Rectal smooth muscle tissue (tissue), 1 donor: ENCODE results near the gene PLCB1.

Source experiments
- H3K27ac ChIP-seq: one replicate; pipeline ENCODE4 v1.7.0; 2013; ENCODE audit warnings: low read depth, low read length, inconsistent platforms
- H3K27me3 ChIP-seq: one replicate; pipeline ENCODE4 v1.7.0; 2013; ENCODE audit warnings: low read length; ENCODE audit not compliant: control insufficient read depth, insufficient read depth
- H3K36me3 ChIP-seq: one replicate; pipeline ENCODE4 v1.7.0; 2013; ENCODE audit warnings: low read length; ENCODE audit not compliant: control insufficient read depth, insufficient read depth
- H3K4me1 ChIP-seq: one replicate; pipeline ENCODE4 v1.7.0; 2013; ENCODE audit warnings: low read length; ENCODE audit not compliant: control insufficient read depth, insufficient read depth
- H3K4me3 ChIP-seq: one replicate; pipeline ENCODE4 v1.7.0; 2013; ENCODE audit warnings: low read length
- H3K9ac ChIP-seq: one replicate; pipeline ENCODE4 v1.7.0; 2013; ENCODE audit warnings: low read length

Gene PLCB1

DNA sequence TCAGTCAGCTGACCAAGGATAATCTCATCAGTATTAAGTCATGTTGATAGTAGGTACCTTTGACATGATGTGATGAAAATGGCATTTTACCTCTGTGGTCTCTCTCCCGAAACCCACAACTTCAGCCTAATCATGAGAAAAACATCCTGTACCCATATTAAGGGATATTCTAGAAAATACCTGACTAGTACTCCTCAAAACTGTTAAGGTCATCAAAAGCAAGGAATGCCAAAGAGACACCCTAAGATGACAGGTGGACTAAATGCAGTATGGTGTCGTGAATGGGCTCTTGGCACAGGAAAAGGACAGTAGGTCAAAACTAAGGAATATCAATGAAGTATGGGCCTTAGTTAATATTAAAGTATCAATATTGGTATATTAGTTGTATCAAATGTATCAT lies 221.4 kb downstream of the PLCB1 start:
- H3K36me3 ChIP-seq: no peaks in the 10 kb centered on the region

DNA sequence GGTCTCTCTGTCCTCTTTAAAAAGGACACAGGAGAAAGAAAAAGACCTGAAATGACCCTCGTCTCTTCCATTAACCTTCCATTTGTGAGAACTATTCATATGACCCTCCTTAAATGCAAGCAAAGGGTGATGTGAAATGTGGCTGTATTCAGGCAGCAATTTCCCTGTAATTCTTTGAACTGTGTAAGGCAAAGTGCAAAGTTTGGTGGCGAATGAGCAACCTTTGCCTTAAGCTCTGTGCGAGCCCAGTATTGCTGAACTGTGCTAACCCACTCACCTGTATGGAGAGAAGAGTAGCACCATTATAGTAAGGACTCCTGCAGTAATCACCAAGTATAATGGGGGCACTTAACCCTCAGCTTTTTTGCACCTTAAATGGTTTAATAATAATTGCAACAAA lies 223.4 kb downstream of the PLCB1 start:
- Histone ChIP-seq H3K27me3 (no peaks in the 10 kb centered on the region), H3K9ac (no peak overlapping the region), H3K4me3 (no peak overlapping the region), H3K36me3 (no peaks in the 10 kb centered on the region), H3K4me1 (no peaks in the 10 kb centered on the region), H3K27ac (no peak overlapping the region)

More for the DNA sequence above, 221.4 kb downstream of the PLCB1 start:
- Histone ChIP-seq H3K4me1 (no peaks in the 10 kb centered on the region), H3K27ac (no peak overlapping the region), H3K4me3 (no peak overlapping the region), H3K9ac (no peak overlapping the region), H3K27me3 (no peaks in the 10 kb centered on the region)

DNA sequence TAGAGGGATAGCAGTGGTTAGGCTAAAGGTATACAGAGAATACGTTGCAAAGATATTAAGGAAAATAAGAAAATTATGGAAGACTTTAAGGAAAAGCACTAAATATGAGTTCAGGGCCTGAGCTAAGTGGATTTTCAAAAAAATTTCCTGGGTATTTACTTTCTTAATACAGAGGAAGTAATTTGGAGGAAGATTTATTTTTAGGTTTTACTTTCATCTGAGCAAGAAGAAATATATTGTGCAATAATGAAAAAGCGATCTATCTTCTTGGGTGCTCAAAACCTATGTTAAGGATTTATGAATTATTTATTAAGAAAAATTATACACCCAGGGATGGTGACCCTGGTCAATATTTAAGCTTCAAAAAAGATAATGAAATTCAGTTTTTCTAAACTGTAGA lies 224.7 kb downstream of the PLCB1 start:
- H3K9ac ChIP-seq: no peak overlapping the region
- no peaks in the 10 kb centered on the region for H3K36me3 ChIP-seq
- H3K27ac ChIP-seq: no peak overlapping the region

DNA sequence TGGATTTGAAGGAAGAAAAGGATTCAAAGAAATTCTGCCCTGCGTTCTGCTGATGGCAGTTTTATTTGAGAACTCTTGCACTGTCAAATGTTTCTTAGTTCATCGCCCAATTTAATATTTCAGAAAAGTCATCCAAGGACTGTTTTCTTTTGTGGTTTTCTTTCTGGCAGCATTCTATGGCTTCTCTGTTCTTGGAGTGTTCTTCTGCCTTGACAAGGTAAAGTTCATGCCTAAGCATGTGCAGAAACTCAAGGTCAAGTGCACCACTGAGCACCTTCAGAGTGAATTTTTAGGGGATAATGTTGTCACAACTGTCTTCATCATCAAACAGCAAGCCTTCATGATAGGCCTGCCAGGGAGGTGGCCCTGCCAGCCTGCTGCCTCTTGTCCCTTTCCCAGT lies 225.6 kb downstream of the PLCB1 start:
- Histone ChIP-seq H3K9ac (no peak overlapping the region), H3K36me3 (no peaks in the 10 kb centered on the region), H3K4me1 (no peaks in the 10 kb centered on the region), H3K4me3 (no peak overlapping the region), H3K27me3 (no peaks in the 10 kb centered on the region), H3K27ac (no peak overlapping the region)

More for the DNA sequence above, 224.7 kb downstream of the PLCB1 start:
- Histone ChIP-seq H3K4me1 (no peaks in the 10 kb centered on the region), H3K4me3 (no peak overlapping the region), H3K27me3 (no peaks in the 10 kb centered on the region)

DNA sequence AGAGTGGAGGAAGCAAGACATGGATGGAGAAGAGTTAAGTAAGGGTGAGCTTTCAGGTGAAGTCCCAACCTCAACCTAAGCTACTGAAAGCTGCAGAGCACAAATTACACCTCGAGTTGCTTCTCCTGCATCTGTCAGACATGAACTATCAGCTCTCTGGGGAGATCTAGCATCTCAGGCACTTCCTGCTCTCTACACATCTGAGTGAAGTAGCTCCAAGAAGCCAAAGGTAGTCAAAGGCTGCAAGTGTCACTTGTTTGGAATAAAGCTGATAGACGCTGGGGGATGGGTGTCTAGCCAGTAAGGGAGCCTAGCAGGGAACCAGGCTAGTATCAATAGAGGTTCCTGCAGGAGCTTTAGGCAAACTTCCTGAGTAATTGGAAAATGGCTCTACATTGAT lies 228.0 kb downstream of the PLCB1 start:
- Histone ChIP-seq H3K9ac (no peak overlapping the region), H3K36me3 (no peaks in the 10 kb centered on the region), H3K27me3 (no peaks in the 10 kb centered on the region), H3K4me1 (no peaks in the 10 kb centered on the region), H3K4me3 (no peak overlapping the region), H3K27ac (no peak overlapping the region)

DNA sequence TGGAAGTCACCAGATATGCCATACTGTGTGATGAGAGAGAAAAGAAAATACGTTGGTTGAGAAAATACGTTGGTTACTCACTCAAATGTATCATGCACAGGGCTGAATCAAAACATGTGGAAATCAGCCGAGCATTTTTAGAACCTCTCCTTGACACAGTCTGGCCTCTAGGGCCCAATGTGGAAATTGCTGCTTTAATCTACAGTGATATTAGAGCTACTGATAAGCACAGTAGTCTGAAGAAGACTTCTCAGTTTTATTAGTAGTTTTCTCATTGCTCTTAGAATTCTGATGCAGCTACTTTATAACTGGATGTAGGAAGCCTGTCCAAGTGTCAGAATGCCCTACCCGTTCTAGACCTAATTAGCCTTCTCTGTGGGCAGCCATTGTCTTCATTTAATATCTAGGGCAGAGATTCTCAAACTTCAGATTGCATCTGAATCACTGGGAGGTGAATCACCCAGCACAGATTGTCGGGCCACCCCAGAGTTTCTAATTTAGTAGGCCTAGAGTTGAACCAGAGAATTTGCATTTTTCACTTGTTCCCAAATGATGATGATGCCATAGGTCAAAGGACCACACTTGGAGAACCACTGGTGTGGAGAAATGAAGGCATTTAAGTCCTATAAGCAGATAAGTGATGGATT lies 229.1 kb downstream of the PLCB1 start:
- no peaks in the 10 kb centered on the region for H3K36me3 ChIP-seq
- no peaks in the 10 kb centered on the region for H3K27me3 ChIP-seq
- no peak overlapping the region for H3K9ac ChIP-seq
- H3K4me1 ChIP-seq: no peaks in the 10 kb centered on the region
- H3K27ac ChIP-seq: no peak overlapping the region
- no peak overlapping the region for H3K4me3 ChIP-seq

DNA sequence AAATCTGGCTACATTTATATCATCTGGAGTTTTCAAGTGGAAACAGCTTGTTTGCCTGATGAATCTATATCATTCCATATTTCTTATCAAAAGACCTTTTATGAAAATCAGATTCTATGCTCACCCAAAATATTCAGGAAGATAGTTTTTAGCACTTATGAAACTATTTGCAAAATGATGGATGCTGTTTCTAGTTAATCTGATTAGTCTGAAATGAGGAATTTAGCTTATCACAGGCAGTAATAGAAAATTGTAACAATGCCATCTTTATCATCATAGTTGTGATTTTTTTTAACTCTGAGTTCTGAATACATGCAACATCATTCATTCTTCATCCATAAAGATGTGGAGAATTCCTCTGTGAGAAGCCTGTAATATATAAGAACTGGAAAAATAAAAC lies 229.7 kb downstream of the PLCB1 start:
- Histone ChIP-seq H3K9ac (no peak overlapping the region), H3K27ac (no peak overlapping the region), H3K4me1 (no peaks in the 10 kb centered on the region), H3K27me3 (no peaks in the 10 kb centered on the region), H3K4me3 (no peak overlapping the region), H3K36me3 (no peaks in the 10 kb centered on the region)

DNA sequence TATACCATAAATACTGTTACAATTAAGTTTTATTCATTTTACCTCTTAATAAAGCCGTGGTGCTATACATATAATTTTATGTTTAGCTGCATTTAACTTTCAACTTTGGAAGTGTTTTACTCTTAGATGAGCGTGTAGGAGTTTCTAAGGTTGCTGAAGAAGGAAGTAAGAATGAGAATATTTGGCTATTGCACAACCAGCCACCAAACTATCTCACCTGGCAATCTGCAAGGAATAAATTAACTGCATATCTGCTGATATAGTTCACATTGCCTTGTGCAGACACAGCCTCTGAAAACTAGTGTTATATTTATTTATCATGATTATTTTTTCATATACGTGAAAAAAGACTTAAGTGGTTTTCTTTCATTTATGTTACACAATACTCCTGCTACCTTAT lies 230.4 kb downstream of the PLCB1 start:
- no peak overlapping the region for H3K9ac ChIP-seq
- H3K27ac ChIP-seq: no peak overlapping the region
- H3K4me3 ChIP-seq: no peak overlapping the region
- no peaks in the 10 kb centered on the region for H3K4me1 ChIP-seq
- H3K36me3 ChIP-seq: no peaks in the 10 kb centered on the region
- no peaks in the 10 kb centered on the region for H3K27me3 ChIP-seq

DNA sequence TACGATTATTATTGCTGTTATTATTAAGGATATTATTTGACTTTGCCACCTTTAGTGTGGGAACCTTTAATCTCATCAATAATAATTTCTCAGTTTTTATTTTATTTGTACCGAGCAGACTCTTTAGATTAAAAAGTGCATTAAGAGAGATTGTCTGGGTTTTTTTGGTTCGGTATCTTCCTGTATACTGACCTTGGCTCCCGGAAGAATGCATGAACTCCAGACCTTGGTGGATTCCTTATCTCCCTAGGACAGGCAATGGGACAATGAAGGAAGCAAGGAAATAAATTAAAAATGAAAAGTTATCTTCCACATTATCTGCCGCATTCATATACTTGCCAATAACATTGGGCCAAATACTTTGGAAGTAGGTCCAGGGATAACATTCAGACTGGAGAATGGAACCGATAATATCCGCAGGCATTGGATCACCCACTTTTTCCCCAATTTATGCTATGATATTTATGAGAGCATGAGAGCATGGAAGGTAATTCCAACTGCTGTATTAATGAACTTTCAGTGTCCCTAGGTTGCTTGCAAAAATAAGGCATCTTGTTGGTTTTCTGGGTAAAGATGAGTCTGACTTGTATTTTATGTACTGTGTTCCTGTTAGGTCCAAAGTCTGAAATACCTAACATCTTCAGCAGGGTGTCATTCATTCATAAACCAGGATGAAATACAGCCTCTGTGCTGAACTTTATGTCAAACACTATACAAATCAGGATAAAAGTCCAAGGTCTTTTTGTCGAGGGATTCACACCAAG lies 232.1 kb downstream of the PLCB1 start:
- H3K27me3 ChIP-seq: no peaks in the 10 kb centered on the region
- no peak overlapping the region for H3K27ac ChIP-seq
- H3K4me3 ChIP-seq: no peak overlapping the region
- H3K4me1 ChIP-seq: no peaks in the 10 kb centered on the region
- no peaks in the 10 kb centered on the region for H3K36me3 ChIP-seq
- H3K9ac ChIP-seq: no peak overlapping the region

DNA sequence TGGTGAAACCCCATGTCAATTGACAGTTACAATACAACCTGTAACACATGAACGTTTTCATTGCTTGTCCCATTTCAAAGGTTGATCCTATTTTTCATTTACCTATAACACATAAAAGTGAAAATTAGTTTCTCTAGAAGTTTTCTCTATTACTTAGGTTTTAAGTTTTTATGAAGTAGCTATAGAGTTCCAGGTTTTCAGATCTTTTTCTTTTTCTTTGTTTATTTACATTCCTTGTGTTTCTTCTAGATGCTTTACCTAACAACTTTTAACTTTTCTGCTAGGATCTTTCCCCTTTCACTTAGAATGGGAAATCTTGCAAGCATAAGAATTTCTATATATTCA lies 232.6 kb downstream of the PLCB1 start:
- no peaks in the 10 kb centered on the region for H3K27me3 ChIP-seq
- H3K27ac ChIP-seq: no peak overlapping the region

DNA sequence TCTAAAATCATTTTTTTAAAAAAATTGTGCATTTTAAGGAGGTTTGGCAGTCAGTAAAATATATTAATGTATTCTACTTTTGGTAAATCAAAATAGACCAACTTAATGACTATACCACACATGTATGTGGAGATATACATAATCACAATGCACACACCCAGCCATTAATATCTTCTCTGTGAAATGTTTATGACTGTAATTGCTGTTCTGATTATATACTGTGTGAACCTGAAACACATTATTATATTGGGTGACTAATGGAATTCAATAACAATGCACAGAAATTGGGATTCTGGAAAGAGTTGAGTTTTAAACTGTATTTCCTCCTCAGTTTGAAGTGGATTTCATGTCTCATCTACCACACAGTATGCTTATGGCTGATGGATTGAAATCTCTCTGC lies 233.6 kb downstream of the PLCB1 start:
- no peaks in the 10 kb centered on the region for H3K4me1 ChIP-seq
- H3K9ac ChIP-seq: no peak overlapping the region
- no peak overlapping the region for H3K4me3 ChIP-seq
- H3K36me3 ChIP-seq: no peaks in the 10 kb centered on the region
- H3K27ac ChIP-seq: no peak overlapping the region
- no peaks in the 10 kb centered on the region for H3K27me3 ChIP-seq

More for the DNA sequence above, 232.6 kb downstream of the PLCB1 start:
- H3K4me3 ChIP-seq: no peak overlapping the region
- no peaks in the 10 kb centered on the region for H3K36me3 ChIP-seq
- no peak overlapping the region for H3K9ac ChIP-seq
- H3K4me1 ChIP-seq: no peaks in the 10 kb centered on the region

DNA sequence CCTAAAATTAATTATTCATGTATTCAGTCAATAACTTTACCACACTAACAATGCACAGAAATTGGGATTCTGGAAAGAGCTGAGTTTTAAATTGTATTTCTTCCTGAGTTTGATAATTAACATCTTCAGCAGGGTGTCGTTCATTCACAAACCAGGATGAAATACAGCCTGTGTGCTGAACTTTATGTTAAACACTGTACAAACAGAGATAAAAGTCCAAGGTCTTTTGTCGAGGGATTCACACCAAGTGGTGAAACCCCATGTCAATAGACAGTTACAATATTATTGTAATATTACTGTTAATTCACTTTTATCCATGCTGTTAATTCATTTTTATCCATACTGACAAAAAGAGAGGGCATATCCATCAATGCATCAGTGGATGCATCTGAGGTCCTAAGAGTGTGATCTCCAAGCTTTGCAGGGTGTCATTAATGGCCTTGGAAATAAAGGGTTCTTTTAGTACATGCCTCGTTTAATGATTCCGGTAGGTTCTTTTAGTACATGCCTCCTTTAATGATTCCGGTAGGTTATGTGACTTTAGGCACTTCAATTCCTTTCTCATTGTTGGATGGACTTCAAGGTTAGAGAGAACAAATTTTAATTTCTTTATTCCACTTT lies 234.3 kb downstream of the PLCB1 start:
- Histone ChIP-seq H3K4me3 (no peak overlapping the region), H3K27ac (no peak overlapping the region), H3K27me3 (no peaks in the 10 kb centered on the region), H3K36me3 (no peaks in the 10 kb centered on the region), H3K9ac (no peak overlapping the region), H3K4me1 (no peaks in the 10 kb centered on the region)

DNA sequence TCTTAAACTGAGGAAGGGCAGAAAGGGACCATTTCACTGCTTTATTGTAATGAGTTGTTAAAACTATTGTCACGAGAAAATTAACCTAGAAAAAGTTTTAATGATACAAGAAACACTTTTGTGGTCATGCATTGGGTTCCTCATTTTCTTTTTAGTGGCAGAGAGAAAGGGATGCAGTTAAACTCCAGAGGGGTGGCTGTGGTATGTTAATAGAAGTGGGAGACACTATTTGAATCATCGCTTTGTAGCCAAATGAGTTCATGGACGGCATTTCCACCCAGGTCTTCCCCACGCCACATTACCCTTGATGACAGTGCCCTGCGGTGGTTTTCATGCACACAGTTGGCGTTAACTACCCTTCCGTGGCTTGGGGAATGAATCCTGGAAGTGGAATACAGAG lies 235.6 kb downstream of the PLCB1 start:
- Histone ChIP-seq H3K27me3 (no peaks in the 10 kb centered on the region), H3K4me1 (no peaks in the 10 kb centered on the region), H3K4me3 (no peak overlapping the region), H3K27ac (no peak overlapping the region), H3K36me3 (no peaks in the 10 kb centered on the region), H3K9ac (no peak overlapping the region)
